ACHN (cell line): ENCODE measurements around the gene PPM1N.

Experiments used
- DNase-seq: peaks from one replicate; pipeline ENCODE4 v3.0.0-alpha.2; 2015
- in situ Hi-C: cut with HindIII; loops from 2 replicates; pipeline ENCODE4 v1.10.0; 2017; ENCODE audit warnings: low sequenced_read_pairs, low pct_ligation_motif_present, low pct_unique_long_range_greater_than_20kb

The PPM1N gene

GRCh38 chr19:45498411-45499195 lies at the start of gene PPM1N:
Gene PPM1N, plus strand, starts transcription at chr19:45498443. Its CDS starts 30 bp downstream, at chr19:45498473.
- no peak for DNase-seq
- in situ Hi-C loops = no loop called here

GRCh38 chr19:45448887-45449299 lies 49.4 kb upstream of the PPM1N start:
- no peak for DNase-seq
- in situ Hi-C loops = no loop called here

- in situ Hi-C loops = no loop called here
These were observed 48.3 kb upstream of the PPM1N start for GRCh38 chr19:45450012-45450333.

GRCh38 chr19:45451131-45451849 lies 47.0 kb upstream of the PPM1N start:
- DNase-seq = no peak
- in situ Hi-C loops = no loop called here

More at GRCh38 chr19:45450012-45450333, 48.3 kb upstream of the PPM1N start:
- no peak for DNase-seq

- DNase-seq = no peak
- in situ Hi-C loops = no loop called here
These were observed 46.3 kb upstream of the PPM1N start for GRCh38 chr19:45451850-45452387.

GRCh38 chr19:45455707-45456499 lies 42.3 kb upstream of the PPM1N start:
- peak; percentile 97 for DNase-seq
- in situ Hi-C loops = no loop called here

GRCh38 chr19:45456500-45456815 lies 41.8 kb upstream of the PPM1N start:
- in situ Hi-C loops = no loop called here
- DNase-seq = no peak

- DNase-seq = no peak
- in situ Hi-C loops = no loop called here
These were observed 40.5 kb upstream of the PPM1N start for GRCh38 chr19:45457776-45458175.

GRCh38 chr19:45460807-45461347 lies 37.4 kb upstream of the PPM1N start:
- DNase-seq = no peak
- in situ Hi-C loops = no loop called here

GRCh38 chr19:45462174-45462573 lies 36.1 kb upstream of the PPM1N start:
- in situ Hi-C loops = no loop called here

GRCh38 chr19:45463241-45463640 lies 35.0 kb upstream of the PPM1N start:
- DNase-seq = no peak
- in situ Hi-C loops = no loop called here

More at GRCh38 chr19:45462174-45462573, 36.1 kb upstream of the PPM1N start:
- DNase-seq = no peak

GRCh38 chr19:45464274-45464673 lies 34.0 kb upstream of the PPM1N start:
- DNase-seq = no peak
- in situ Hi-C loops = no loop called here

- in situ Hi-C loops = no loop called here
These were observed 33.3 kb upstream of the PPM1N start for GRCh38 chr19:45464852-45465441.

GRCh38 chr19:45467115-45467455 lies 31.2 kb upstream of the PPM1N start:
- in situ Hi-C loops = no loop called here
- no peak for DNase-seq

More at GRCh38 chr19:45464852-45465441, 33.3 kb upstream of the PPM1N start:
- no peak for DNase-seq

GRCh38 chr19:45467456-45468158 lies 30.6 kb upstream of the PPM1N start, which contains the start of gene FOSB:
Gene FOSB, plus strand, starts transcription at chr19:45467996. Its CDS starts 591 bp downstream, at chr19:45468587.
- in situ Hi-C loops = no loop called here
- peak; percentile 91 for DNase-seq

GRCh38 chr19:45468159-45468651 lies 30.0 kb upstream of the PPM1N start:
- in situ Hi-C loops = no loop called here
- DNase-seq = no peak

GRCh38 chr19:45468803-45469131 lies 29.5 kb upstream of the PPM1N start:
- in situ Hi-C loops = no loop called here
- no peak for DNase-seq
